Amniotic stem cell (primary cell): ENCODE results near the gene MRPL58.
"Not testable (repeated sequence)": the region's sequence is repeated elsewhere in the genome, so short reads cannot be mapped to it uniquely, and the experiment has no call there.

Source experiments
- DNase-seq: peaks from one replicate; lab custom pipeline; 2025; lab: John Stamatoyannopoulos, UW

The MRPL58 gene

DNA sequence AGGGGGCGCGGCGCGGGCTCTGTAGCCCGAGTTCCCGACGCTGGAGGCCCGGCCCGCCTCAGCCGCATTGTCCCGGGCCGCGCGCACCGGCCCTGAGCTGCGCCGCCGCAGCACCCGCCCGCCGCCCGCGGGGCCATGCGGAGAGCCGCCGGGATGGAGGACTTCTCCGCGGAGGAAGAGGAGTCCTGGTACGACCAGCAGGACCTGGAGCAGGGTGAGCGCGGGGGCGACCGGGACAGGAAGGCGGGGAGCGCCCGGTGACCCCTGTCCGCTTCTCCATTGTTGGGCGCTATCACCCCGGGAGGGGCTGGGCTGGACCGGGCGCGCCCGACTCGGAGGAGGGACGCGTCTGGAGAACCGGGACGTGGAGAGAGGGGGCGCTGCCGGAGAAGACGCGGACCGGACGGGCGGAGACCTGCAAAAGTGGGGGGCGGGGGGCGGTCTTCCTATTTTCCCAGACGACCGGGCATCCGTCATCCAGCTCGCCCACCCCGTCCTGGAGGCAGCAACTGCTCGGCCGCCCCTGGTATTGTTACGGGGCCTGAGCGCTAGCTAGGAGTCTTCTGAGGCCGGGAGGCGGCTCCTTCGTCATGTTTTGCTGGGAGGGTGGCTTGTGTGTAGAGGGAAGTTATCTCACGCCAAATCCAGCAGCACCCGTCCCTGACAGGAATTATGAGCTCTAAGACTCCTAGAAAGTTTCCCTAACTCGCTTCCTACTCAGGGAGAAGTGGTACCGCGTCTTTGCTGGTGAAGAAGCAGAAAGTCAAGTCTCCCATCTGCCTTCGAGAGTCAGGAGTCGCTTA, 24.4 kb upstream of the MRPL58 start:
- DNase-seq, result peak; percentile 63

GRCh38 chr17:74990581-74991105, 21.8 kb upstream of the MRPL58 start:
- DNase-seq, result no peak

GRCh38 chr17:74992223-74992622, 20.2 kb upstream of the MRPL58 start:
- DNase-seq, result no peak

DNA sequence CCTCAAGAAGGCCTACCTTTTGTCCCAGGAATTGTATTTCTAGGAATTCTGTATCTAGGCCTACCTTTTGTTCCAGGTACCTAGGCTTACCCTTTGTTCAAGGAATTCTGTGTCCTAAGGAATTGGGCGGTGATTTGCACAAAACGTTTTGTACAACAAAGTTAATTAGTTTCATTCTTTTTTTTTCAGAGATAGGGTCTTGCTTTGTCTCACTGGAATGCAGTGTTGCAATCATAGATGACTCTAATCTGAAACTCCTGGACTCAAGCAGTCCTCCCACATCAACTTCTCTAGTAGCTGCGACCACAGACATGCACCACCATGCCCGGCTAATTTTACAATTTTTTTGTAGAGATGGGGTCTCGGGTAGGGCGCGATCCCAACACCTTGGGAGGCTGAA, 18.0 kb upstream of the MRPL58 start:
- DNase-seq, result no peak

GRCh38 chr17:74995847-74996246, 16.6 kb upstream of the MRPL58 start:
- no peak for DNase-seq

DNA sequence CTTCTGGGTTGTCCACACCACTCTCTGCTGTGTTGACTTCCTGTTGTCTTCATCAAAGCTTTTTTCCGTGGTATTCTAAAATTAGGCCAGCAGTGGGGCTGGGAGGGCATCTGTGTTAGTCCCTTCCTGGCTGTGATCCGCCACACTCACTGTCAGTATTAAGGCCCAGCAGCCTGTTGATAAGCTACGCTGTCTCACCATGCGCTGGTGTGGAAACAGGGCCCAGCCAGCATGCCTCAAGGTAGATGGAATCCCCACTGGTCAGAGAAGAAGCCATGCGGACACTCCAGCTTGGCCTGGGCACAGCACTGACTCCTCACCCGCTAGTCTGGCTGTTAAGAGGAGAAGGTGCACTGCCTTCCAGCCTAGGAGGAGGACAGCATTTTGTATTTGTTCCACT, 13.7 kb upstream of the MRPL58 start:
- DNase-seq, result no peak

DNA sequence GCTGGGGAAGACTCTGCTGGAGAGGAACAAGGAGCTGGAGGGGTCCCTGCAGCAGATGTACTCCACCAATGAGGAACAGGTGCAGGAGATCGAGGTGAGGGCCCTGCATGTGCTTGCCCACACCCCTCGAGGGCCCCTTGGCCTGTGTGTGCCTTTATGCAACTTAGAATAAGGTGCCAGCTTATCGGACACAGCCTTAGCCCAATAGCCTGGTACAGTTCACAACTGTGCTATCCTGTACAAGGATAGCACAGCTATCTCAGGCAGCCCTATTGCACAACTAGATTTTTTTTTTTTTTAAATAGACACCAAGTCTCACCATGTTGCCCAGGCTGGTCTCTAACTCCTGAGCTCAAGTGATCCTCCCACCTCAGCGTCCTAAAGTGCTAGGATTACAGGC, 12.9 kb upstream of the MRPL58 start:
- DNase-seq, result no peak

GRCh38 chr17:75001915-75002843, 10.3 kb upstream of the MRPL58 start:
- DNase-seq, result no peak

- no peak for DNase-seq
These were observed 9.2 kb upstream of the MRPL58 start for GRCh38 chr17:75003070-75003956.

- no peak for DNase-seq
These were observed 8.5 kb upstream of the MRPL58 start for GRCh38 chr17:75003957-75004355.

- no peak for DNase-seq
These were observed 8.1 kb upstream of the MRPL58 start for GRCh38 chr17:75004371-75004770.

- no peak for DNase-seq
These were observed 7.2 kb upstream of the MRPL58 start for GRCh38 chr17:75005291-75005690.

DNA sequence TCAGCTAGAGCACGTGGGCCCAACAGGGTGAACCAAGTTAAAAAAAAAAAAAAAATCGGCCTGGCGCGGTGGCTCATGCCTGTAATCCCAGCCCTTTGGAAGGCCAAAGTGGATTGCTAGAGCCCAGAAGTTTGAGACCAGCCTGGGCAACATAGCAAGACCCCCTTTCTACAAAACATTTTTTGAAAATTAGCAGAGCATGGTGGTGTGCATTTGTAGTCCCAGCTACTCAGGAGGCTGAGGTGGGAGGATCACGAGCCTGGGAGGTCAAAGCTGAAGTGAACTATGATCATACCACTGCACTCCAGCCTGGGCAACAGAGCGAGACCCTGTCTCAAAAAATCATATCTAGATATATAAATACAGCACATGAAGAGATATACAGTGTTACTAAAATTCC, 6.4 kb upstream of the MRPL58 start:
- DNase-seq, result not testable (repeated sequence)

DNA sequence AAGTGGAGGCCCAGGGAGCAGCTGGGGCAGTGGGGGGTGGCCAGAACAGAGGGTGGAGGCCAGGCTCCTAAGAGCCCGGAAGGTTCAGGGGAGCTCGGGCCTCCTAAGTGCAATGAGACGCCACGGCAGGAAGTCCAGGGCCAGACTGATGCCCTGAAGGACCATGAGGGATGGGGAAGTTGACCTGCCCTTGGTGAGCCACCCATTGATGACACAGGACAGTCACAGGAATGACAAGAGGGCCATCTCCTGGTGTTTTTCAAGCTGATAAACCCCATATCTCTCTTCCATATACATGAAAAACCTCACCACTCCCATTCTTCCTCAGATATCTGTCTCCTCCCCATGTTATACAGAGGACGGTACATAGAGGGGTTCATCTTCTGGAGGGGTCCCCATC, 5.8 kb upstream of the MRPL58 start:
- DNase-seq, result no peak

GRCh38 chr17:75008373-75008772, 4.1 kb upstream of the MRPL58 start:
- DNase-seq, result no peak

GRCh38 chr17:75009139-75009724, 3.2 kb upstream of the MRPL58 start:
- DNase-seq, result no peak

DNA sequence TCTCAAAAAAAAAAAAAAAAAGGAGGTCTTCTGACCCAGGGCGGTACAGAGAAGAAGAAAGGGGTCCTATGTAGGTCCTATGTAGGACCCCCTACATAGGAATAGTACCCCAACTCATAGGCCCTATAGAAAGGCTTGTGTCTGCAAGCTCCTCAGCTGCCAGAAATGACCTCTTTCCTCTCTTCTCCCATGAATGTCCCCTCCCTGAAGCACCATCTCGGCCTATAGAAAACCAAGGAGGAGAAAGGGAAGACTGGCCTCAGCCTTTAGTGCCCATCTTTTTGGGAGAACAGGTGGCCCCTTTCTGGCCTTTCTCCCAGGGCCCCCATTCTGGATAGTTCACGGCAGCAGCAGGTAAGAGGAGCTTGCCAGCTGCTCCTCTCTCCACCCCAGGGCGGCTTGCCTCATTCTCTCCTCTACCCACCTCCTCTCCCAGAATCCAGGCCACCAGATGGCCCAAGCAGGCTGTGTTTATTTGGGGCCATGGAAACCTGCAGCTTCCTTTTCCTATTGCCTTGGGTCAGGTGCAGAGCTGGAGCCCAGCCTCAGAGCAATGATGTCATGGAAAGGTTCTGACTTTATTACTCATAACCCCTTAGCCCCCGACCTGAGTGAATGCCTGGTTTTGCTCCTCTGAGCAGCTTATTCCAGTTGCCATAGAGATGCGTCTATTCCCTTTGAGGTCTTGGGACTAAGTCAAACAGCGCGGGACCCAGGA, 1.6 kb upstream of the MRPL58 start:
- DNase-seq, result no peak

GRCh38 chr17:75011401-75012095, 922 bp upstream of the MRPL58 start:
- no peak for DNase-seq

DNA sequence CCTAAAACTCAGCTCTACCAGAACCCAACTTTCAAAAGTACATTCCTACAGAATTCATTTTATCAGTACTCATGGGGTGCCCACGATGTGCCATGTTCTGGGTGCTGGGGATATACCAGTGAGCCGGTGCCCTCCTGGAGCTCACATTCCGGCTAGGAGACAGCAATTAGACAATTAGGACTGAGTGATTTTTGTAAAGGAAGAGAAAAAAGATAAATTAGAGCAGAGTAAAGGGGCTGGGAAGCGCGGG, 449 bp upstream of the MRPL58 start:
- DNase-seq, result no peak

DNA sequence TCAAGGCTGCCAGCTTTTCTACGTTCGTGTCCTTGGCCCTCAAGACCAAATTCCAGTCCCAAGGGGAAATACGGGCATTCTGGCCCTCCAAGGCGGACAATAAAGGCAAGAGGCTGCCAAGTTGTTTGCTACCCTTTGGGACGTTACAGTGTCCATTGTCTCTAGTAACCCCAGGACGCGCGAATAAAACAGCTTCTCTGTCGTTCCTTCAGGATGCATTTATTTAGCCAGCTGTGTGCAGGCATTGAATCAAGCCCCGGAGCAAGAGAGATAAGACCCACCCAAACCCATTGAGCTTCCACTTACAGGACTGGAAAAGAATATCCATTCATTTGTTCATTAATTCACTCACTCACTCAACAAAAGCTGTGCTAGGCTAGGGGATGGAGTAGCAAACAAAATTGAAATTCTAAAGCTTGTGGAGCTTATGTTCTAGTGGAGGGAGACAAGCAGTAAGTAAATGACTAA, 656 bp downstream of the MRPL58 start:
- no peak for DNase-seq
